ENCODE results near the gene C2orf42.
"Not testable (repeated sequence)": the region's sequence is repeated elsewhere in the genome, so short reads cannot be mapped to it uniquely, and the experiment has no call there.

The C2orf42 gene

DNA sequence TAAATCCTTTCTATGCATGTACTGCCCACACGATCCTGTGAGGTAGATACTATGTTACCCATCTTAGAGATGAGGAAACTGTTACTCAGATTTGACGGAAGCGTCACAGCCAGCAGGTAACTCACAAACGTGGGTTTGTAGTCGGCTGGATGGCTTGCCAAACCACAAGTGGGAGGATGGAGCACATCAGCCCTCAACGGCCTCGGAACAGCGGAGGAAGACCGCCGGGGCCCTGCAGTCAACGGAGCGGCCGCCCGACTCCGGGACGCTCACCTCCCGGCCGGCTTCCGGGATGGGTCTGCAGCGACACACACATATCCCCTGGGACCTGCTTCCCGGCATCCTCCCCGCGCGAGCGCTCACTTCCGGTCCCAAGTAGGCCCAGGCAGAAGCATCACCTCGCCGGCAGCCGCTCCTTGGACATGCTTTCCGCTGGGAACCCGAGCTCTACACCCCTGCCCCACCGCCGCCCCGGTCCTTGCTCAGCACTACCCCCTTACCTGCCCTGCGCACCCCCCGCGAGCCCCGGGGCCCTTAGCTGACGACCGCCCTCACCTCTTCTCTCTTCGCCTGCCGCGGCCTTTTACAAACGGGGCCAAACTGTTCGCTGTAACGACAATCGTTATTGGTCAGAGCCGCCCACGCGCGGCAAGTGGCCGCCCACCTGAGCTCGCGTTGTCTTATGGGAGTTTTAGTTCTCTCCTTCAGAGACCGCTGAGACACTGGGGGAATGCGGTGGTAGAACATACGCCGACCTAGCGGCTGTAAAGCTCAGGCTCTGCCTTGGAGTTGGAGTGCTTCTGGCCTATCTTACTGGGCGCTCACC, at the start of gene C2orf42:
Gene C2orf42, minus strand, starts transcription at position 602 of the 826 bp plus-strand sequence. CDS start 9,034 bp downstream, outside the sequence.
- peak; percentile 87 to 97 for DNase-seq

DNA sequence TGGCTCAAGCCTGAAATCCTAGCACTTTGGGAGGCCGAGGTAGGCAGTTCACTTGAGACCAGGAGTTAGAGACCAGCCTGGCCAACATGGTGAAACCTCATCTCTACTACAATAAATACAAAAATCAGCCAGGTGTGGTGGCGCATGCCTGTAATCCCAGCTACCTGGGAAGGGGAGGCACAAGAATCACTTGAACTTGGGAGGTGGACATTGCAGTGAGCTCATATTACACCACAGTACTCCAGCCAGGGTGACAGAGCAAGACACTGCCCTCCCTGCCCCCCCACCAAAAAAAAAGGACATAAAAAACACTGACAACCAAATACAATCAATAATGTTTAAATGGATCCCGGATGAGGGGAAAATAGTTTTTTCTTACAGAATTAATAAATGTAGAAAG, 49.8 kb upstream of the C2orf42 start:
- no peak for DNase-seq

DNA sequence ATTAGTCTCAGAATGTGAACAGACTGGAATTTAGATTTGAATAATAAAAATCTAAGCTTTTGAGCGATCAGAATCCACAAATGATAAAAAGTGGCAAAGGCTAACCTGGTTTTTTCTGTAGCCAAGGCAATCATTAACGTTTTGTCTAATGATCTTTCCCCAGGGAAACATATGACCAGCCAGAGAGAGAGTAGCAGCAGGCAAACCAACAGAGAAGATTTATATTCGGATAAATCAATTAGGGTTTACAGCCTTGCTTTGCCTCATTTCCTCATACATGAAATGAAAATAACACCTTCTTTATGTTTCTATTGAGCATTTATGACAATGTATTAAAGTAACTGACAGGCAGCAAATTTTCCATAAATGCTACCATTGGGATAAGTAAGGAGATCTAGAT, 43.1 kb upstream of the C2orf42 start:
- DNase-seq: no peak

DNA sequence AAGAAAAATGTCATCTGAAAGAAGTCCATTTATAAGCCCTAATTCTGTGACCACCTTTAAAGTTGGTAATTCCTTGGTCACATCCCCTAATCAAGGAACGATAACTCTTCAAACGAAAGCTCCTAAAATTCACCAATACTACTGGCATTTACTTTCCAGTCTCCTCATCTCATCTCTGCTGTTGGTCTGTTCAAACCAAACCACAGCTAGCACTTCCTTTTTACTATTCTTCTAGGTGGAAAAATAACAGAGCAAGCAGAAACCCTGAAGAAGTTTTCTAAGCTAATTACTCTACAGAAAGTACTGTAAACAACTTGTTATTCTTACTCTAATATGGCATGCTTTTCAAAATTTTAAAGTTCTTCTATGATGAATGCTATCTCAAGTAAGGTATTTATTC, 36.0 kb upstream of the C2orf42 start:
- no peak for DNase-seq

DNA sequence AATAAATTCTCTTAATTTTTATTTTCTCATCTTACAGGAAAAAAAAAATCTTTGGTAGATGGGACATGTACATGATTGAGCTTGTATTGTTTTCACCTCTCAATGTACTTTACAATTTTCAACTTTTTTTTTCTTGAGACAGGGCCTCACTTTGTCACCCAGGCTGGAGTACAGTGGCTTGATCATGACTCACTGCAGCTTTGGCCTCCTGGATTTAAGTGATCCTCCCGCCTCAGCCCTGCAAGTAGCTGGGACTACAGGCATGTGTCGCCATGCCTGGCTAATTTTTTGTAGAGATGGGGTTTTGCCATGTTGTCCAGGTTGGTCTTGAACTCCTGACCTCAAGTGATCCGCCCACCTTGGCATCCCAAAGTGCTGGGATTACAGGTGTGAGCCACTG, 32.5 kb upstream of the C2orf42 start:
- DNase-seq: not testable (repeated sequence)

DNA sequence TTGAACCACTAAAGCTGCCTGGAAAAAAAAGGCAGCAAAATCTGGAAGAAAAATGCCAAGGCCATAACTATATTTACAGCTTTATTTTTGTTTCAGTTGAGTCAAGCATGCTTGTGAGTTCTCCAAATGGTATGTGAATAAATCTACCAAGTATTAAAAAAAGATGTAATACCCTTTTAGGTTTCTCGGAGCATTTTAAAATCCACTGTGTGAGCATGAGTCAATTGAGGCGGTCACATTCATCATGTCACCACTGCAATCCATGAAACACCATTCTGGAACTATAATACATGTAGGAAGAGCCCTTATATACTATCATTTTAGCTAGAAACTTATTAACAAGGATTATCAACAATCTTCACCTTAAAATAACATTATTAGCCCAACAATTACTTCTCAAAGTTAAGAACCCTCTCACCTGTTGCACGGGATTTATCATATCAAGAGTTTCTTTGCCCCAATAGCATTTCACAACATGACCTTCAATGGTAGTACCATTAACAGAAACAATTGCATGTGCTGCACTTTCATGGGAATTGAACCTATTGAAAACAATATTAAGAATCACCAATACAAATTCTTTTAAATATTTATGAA, 24.2 kb upstream of the C2orf42 start:
- DNase-seq: no peak

DNA sequence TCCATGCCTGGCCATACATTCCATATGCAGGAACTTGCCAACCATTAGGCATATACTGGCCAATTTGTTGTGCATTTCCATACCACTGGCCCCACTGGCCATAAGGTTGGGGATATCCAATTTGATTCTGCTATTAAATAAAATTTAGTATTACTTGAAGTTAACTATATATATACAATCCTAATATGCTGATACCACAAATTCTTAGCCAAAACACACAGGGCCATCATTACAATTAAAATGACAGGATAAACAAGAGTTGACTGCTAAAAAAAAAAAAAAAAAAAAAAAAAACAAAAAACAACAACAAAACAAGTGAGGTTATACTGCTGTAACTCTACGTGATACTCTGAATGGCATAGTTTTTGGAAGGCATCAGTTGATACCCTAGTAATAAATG, 23.5 kb upstream of the C2orf42 start:
- DNase-seq: no peak

DNA sequence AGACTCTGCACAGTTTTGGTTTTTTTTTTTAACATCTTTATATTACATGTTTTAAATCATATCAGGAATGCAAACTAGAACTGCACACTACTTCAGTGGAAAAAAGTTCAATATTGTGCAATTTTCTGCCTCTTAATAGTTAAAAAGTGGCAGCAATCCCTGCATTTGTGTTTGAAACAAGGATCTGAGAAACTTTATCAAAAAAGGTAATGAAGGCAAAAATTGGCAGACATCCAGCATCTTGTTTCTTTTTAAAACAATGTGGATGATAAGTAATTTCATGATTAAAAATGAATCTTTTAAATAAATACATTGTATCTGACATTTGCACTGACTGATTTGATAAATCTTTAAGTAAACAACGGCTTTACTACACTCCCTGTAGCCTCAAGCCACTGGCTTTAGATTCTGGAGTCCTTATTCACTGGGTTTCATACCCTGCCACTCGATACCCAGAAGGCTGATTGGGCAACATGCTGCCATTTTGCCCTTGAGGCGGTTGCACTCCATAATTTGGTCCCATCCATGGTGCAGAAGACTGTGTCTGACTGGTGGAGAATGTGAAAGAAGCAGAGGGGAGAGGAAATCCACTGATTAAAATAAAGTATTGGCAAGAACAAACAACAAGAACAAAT, 21.6 kb upstream of the C2orf42 start:
- DNase-seq: no peak

DNA sequence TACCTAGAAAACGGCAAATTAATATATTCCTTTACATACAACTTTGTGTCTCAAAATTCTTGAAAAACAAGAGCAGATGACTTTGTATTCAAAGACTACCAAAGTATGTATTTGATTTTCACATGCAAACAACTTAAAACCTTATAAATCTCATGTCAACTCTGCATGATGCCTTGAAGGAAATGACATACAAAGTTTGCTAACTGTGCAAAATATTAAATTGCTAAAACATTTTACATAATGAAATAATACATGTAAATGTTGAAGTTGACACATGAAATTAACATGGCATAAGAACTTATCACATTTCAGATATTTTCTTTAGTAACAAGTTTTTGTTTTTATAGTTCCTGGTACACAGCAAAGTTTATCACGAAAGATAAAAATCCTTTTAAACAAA, 20.8 kb upstream of the C2orf42 start:
- no peak for DNase-seq

DNA sequence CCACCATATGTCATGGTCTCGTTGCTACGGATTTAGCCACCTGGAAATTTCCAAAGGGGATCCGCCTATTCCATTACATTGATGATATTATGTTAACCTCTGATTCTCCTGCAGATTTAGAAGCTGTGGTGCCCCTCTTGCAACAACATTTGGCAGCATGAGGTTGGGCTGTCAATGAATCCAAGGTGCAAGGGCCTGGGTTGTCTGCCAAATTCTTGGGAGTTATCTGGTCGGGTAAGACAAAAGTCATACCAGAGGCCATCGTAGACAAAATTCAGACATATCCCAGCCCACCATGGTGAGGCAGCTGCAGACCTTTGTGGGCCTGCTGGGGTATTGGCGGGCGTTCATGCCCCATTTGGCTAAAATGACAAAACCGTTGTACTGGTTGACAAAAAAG, 13.6 kb upstream of the C2orf42 start:
- DNase-seq: no peak

DNA sequence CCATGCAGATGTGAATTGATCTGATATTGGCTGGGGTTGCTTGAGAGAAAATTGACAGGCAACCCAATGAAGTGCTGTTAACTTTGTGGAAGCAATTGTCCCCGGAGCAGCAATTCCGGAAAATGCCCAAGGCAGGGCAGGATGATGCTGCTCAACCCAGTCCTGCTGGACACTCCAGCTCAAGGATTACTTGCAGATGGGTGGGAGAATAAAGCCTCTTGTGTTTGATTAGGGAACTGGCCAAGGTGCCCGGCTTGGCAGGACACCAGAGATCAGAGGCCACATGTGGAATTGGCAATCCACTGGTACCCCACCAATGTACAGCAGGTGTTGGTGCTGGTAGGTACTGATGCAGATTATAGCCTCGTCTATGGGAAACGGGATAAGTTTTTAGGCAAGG, 12.3 kb upstream of the C2orf42 start:
- DNase-seq: no peak

DNA sequence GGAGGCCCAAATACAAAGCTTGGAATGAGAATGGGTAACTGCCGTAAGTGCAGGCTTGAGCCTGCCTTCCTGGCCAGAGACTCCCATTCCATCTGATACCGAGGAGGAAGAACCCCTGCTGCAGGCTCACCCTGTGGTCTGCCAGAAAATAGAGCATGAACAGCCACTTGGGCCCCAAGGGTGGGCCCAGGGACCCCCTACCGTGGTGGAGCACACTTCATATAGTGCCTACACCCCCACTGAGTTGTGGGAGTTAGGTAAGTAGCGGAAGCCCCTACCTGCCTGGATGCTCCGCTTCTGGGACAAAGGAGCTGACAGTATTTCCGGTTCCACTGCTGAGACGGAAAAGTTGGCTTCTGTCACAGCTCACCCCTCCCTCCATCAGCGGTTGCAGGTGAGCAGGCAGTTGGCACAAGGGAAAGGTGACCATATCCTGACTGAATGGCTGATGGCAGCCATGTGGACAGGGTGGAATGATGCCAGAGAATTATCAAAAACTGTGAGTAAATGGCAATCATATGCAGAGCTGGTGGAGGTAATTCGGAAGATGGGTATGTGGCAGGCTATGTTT, 11.5 kb upstream of the C2orf42 start:
- DNase-seq: no peak

DNA sequence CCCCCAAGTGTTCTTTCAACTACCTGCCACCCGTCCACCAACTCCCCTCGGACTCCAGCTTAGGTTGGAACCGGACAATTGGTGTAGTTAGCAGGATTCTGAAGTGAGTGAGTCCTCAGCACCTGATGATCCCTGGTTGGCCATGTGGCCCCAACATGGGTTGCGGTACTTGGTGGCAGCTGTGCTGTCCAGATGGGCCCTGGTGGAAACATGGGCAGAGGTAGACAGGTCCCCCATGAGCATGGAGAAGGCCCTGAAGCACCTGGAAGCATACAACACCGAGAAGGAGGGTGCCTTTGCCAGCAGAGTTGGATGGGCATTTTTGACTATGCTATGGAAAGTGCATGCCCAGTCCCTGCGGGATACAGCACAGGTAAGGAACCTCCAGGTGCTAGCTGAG, 11.0 kb upstream of the C2orf42 start:
- DNase-seq: no peak

DNA sequence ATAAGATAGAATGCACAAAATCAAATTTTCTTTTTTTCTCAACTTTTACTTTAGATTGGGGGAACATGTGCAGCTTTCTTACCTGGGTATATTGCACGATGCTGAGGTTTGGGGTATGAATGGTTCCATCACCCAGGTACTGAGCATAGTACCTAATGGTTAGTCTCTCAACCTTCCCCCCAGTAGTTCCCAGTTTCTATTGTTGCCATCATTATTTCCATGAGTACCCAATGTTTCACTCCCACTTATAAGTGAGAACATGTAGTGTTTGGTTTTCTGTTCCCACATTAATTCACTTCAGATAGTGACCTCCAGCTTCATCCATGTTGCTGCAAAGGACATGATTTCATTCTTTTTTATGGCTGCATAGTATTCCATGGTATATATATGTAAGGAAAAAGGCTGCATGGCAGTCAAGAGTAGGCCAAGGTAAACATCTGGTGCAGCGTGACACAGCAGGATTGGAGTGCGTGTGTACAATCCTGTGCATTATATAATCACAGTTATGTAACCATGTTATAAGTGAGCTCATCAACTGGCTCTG, 10.5 kb upstream of the C2orf42 start:
- no peak for DNase-seq

DNA sequence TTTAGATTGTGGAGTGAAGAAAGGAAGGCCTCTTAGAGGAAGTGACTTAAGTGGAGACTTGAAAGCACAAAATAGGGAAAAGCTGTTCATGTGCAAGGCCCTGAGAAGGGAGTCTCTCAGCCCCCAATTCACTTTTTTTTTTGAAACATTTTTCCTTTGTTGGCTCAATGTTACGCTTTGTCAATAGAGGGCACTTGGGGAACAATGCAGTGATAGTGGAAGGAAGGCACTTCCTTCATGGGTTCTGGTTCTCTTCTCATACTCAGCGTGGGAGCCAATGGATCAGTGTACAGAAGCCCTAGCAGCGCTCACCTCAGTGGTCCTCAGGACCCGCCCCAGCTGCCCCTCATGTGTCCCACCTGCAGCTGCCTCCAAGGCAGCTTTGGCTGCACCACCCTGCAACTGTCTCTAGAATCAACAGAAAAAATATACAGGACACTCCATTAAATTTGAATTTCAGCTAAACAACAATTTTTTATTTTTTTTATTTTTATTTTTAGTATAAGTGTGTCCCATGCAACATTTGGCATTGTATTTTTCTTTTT, 8.6 kb upstream of the C2orf42 start:
- no peak for DNase-seq

DNA sequence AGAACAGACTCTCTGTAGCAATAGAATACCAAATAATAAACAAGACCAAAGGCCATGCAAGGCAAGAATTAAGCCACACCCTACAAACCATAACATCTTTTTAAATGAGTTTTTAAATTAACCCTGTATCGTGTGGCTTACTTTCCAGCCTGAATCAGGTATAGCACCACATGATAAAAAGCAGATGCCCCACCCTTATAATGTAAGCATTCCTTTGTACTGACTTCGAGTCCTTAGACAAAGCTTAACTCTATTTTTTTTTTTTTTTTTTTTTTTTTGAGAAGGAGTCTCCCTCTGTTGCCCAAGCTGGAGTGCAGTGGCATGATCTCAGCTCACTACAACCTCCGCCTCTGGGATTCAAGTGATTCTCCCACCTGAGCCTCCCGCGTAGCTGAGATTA, 1.7 kb upstream of the C2orf42 start:
- no peak for DNase-seq

DNA sequence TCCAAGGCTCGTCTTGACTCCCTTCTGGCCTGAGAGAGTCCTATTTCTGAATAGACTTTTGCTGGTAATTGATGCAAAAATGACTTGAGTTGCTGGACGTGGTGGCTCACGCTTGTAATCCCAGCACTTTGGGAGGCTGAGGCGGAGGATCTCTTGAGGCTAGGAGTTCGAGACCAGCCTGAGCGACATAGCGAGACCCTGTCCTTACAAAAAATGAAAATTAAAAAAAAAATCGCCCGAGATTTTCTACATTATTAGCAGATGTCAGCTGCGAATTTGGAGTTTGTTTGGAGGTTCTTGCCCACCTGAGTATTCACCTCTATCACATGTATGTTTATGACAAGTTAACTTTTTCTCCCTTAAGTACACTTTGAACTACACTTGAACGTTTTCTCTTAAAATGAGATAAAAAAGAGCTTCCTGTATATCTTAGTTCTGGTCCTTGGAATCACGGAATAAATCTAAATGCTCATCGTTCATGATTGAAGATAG, 471 bp upstream of the C2orf42 start:
- no peak for DNase-seq

DNA sequence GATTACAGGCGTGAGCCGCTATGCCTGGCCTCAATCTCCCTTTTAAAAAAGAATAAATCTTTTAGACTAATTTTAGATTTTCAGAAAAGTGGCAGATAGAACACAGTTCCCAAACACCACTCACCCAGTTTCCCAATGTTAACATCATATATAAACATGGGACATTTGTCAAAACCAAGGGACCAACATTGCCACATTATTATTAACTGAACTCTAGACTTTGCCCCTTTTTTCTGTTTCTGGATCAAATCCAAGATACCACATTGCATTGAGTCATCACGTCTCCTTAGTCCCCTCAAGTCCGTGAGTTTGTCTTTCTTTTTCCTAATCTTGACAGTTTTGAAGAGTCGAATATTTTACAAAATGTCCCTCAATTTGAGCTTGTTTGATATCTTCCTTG, 2.4 kb downstream of the C2orf42 start:
- DNase-seq: no peak

DNA sequence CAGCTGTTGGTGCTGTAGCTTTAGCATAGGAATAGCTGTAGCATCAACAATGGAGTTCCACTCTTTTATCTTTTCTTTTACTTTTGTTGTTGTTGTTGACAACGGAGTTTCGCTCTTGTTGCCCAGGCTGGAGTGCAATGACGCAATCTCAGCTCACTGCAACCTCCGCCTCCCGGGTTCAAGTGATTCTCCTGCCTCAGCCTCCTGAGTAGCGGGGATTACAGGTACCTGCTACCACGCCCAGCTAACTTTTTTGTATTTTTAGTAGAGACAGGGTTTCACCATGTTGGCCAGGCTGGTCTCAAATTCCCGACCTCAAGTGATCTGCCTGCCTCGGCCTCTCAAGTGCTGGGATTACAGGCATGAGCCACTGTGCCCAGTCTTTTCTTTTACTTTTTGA, 3.6 kb downstream of the C2orf42 start:
- not testable (repeated sequence) for DNase-seq

DNA sequence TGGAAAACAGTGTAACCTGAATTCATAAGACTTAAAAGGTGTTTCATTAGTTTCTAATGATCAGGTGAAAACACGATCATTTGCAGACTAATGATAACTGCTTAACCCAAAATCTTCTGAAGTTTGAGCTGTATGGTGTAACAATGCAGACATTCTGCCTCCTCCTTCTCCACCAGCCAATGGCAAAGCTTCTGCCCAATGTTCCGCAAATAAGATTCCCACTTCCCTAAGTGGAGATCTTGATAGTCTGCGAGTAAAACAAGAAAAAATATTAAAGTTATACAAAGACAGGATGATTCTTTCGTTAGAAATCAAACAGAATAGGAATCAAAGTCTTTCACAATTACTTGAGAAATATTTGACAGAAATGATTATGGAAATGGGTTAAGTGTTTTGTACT, 8.1 kb downstream of the C2orf42 start:
- DNase-seq: no peak

DNA sequence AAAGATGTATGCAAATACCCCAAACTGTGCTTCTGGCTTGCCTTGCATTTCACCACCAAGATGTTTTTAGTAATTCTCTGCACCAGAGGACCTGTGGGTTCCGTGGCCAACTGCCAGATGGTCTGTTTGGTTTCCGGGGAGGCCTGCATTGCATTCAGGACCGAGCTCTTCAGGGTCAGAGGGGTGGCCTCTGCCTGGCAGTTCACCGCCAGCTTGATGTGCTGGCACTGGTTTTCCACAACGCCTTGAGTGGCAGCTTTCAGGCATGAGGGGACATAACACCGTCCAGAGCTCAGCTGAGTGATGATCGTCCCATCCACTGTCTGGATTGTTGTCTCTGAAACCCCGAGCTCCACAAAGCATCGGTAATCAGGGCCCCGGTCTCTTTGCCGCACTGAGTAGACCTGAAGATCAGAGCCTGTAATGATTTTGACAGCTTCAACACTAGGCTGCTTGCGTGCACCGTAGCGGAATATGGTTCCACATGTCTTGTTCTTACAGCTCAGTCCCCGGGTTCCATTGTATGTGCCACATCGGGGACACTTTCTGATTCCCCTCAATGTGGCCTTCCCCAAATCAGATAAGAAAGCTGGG, 9.4 kb downstream of the C2orf42 start:
- DNase-seq: no peak

DNA sequence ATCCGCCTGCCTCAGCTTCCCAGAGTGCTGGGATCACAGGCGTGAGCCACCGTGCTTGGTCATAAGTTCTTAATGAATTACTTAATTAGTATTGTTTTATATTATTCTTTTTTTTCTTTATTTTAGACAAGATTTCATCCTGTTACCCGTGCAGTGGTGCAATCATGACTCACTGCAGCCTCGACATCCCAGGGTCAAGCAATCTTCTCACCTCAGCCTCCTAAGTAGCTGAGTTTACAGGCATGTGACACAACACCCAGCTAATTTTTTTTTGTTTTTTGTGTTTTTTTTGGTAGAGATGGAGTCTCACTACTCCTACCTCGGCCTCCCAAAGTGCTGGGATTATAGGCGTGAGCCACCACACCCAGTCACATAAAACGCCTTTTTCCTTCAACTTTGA, 17.3 kb downstream of the C2orf42 start:
- no peak for DNase-seq

Data from SW 1271 (cell line).